Activated CD8-positive, alpha-beta memory T cell treated with anti-CD3 and anti-CD28 coated beads for 4 hours (primary cell): ENCODE measurements around the gene GPSM3.
"Not testable (repeated sequence)": the region's sequence is repeated elsewhere in the genome, so short reads cannot be mapped to it uniquely, and the experiment has no call there.

Experiments used
- DNase-seq, 2 donors: peaks; one replicate each; pipeline ENCODE4 v3.0.0-alpha.2; 2020; ENCODE audit warnings: low read depth in 2 of 2

Gene GPSM3

GRCh38 chr6:32203426-32204267, 11.2 kb upstream of the GPSM3 start:
- no peak for DNase-seq

GRCh38 chr6:32202186-32202585, 9.7 kb upstream of the GPSM3 start:
- no peak for DNase-seq

GRCh38 chr6:32200711-32201475, 8.4 kb upstream of the GPSM3 start:
- no peak for DNase-seq

- DNase-seq: no peak
These were observed 6.4 kb upstream of the GPSM3 start for GRCh38 chr6:32198866-32199265.

- DNase-seq: no peak
These were observed 5.9 kb upstream of the GPSM3 start for GRCh38 chr6:32198345-32198696.

- DNase-seq: no peak
These were observed 4.5 kb upstream of the GPSM3 start for GRCh38 chr6:32196682-32197616.

- peak in 1 of 2 donors; percentile 31 for DNase-seq
These were observed 3.6 kb upstream of the GPSM3 start for GRCh38 chr6:32195902-32196681.

- peak; percentile 100 for DNase-seq
These were observed 3.1 kb upstream of the GPSM3 start for GRCh38 chr6:32195652-32195901.

- DNase-seq: no peak
These were observed 2.6 kb upstream of the GPSM3 start for GRCh38 chr6:32194825-32195651.

- no peak for DNase-seq
These were observed 1.9 kb upstream of the GPSM3 start for GRCh38 chr6:32194388-32194787.

- DNase-seq: not testable (repeated sequence)
These were observed 653 bp upstream of the GPSM3 start for GRCh38 chr6:32193096-32193495.

GRCh38 chr6:32191696-32192607, 491 bp downstream of the GPSM3 start:
- no peak for DNase-seq

GRCh38 chr6:32190911-32191677, 1.3 kb downstream of the GPSM3 start:
- DNase-seq: no peak

- peak; percentile 70 to 76 for DNase-seq
These were observed 2.2 kb downstream of the GPSM3 start, which contains the start of gene PBX2 for GRCh38 chr6:32190054-32190851. PBX2 (minus strand) TSS chr6:32190202; CDS start chr6:32189915, 287 bp downstream.

GRCh38 chr6:32189742-32190053, 2.7 kb downstream of the GPSM3 start:
- DNase-seq: no peak

GRCh38 chr6:32189069-32189741, 3.2 kb downstream of the GPSM3 start:
- DNase-seq: no peak

- DNase-seq: no peak
These were observed 3.9 kb downstream of the GPSM3 start for GRCh38 chr6:32188381-32189068.
